Osteocyte (in vitro differentiated cells): ENCODE data around the gene PPP1R2. TPM values are rescaled to one million over a fixed set of nuclear protein-coding genes. Genes with fewer than 3 reads are reported as not detected.
"Not testable (repeated sequence)": the region's sequence is repeated elsewhere in the genome, so short reads cannot be mapped to it uniquely, and the experiment has no call there.

Source experiments
- DNase-seq: peaks from one replicate; pipeline ENCODE4 v3.0.0; 2021; ENCODE audit warnings: mixed read lengths; ENCODE audit not compliant: unreplicated experiment; ENCODE audit errors: extremely low spot score
- H3K27ac Mint-ChIP-seq: one replicate; pipeline ENCODE4 v1.8.0; 2021; ENCODE audit warnings: mild to moderate bottlenecking, mixed read lengths; ENCODE audit not compliant: unreplicated experiment
- H3K27me3 Mint-ChIP-seq: one replicate; pipeline ENCODE4 v1.8.0; 2021; ENCODE audit warnings: mixed read lengths; ENCODE audit not compliant: unreplicated experiment
- H3K36me3 Mint-ChIP-seq: one replicate; pipeline ENCODE4 v1.8.0; 2021; ENCODE audit warnings: mixed read lengths; ENCODE audit not compliant: unreplicated experiment
- H3K4me1 Mint-ChIP-seq: one replicate; pipeline ENCODE4 v1.8.0; 2021; ENCODE audit warnings: mixed read lengths; ENCODE audit not compliant: unreplicated experiment
- H3K4me3 Mint-ChIP-seq: one replicate; pipeline ENCODE4 v1.8.0; 2021; ENCODE audit warnings: mild to moderate bottlenecking, moderate library complexity, mixed read lengths; ENCODE audit not compliant: unreplicated experiment
- H3K9me3 Mint-ChIP-seq: one replicate; pipeline ENCODE4 v1.8.0; 2021; ENCODE audit warnings: mixed read lengths; ENCODE audit not compliant: unreplicated experiment
- total RNA-seq: library from RNA; stranded (reverse); gene quantifications from 2 replicates; pipeline ENCODE4 v1.2.1, GENCODE V29; 2021
- TF ChIP-seq, protein P1 (sequence below): fragments of 200-600 bp; sonication (generic); IDR thresholded peaks from 2 replicates; pipeline ENCODE4 v1.5.0; 2021; ENCODE audit warnings: antibody characterized with exemption, mild to moderate bottlenecking, moderate library complexity

PPP1R2 gene
- total RNA-seq, 1 donor from 2014 or later, result 42.2 TPM

DNA sequence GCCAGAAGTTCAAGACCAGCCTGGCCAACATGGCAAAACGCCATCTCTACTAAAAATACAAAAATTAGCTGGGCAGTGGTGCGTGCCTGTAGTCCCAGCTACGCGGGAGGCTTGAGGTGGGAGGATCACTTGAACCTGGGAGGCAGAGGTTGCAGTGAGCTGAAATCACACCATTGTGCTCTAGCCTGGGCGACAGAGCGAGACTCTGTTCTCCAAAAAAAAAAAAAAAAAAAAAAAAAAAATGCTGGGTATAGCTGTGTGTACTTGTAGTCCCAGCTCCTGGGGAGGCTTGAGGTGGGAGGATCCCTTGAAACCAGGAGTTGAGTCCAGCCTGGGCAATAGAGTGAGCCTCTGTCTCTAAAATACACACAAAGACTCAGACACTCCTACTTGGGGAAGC, 32.0 kb downstream of the PPP1R2 start:
- Mint-ChIP-seq H3K9me3 (no peaks in the 10 kb centered on the region), H3K36me3 (peaks cover 20% of the 10 kb centered on the region), H3K4me1 (no peaks in the 10 kb centered on the region), H3K4me3 (no peak overlapping the region), H3K27me3 (no peaks in the 10 kb centered on the region), H3K27ac (no peak overlapping the region)
- no peak for DNase-seq
- TF ChIP-seq, protein P1, sequence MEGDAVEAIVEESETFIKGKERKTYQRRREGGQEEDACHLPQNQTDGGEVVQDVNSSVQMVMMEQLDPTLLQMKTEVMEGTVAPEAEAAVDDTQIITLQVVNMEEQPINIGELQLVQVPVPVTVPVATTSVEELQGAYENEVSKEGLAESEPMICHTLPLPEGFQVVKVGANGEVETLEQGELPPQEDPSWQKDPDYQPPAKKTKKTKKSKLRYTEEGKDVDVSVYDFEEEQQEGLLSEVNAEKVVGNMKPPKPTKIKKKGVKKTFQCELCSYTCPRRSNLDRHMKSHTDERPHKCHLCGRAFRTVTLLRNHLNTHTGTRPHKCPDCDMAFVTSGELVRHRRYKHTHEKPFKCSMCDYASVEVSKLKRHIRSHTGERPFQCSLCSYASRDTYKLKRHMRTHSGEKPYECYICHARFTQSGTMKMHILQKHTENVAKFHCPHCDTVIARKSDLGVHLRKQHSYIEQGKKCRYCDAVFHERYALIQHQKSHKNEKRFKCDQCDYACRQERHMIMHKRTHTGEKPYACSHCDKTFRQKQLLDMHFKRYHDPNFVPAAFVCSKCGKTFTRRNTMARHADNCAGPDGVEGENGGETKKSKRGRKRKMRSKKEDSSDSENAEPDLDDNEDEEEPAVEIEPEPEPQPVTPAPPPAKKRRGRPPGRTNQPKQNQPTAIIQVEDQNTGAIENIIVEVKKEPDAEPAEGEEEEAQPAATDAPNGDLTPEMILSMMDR, result no peak

DNA sequence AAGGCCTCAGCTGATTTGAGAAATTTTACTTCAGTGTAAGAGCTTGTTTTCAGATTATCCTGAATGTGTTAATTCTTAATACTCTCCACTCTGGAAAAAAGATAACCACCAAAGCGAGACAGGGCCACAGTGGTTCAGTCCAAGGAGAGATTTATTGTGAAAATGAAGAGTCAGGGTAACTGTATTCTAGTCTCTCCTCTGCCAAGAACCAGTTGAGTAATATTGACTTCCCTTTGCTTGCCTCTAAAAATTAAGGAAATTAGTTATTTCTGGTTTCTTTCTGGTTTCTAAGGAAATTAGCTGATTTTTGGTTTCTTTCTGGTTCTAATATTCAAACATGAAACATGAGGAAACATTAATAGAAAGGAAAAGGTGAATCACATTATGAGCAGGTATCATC, 34.9 kb downstream of the PPP1R2 start:
- no peak for DNase-seq
- H3K9me3 Mint-ChIP-seq, result no peaks in the 10 kb centered on the region
- no peak overlapping the region for H3K27ac Mint-ChIP-seq
- TF ChIP-seq, protein P1, result no peak
- H3K27me3 Mint-ChIP-seq, result no peaks in the 10 kb centered on the region
- H3K4me1 Mint-ChIP-seq, result no peaks in the 10 kb centered on the region
- peaks cover 3% of the 10 kb centered on the region for H3K36me3 Mint-ChIP-seq
- no peak overlapping the region for H3K4me3 Mint-ChIP-seq

DNA sequence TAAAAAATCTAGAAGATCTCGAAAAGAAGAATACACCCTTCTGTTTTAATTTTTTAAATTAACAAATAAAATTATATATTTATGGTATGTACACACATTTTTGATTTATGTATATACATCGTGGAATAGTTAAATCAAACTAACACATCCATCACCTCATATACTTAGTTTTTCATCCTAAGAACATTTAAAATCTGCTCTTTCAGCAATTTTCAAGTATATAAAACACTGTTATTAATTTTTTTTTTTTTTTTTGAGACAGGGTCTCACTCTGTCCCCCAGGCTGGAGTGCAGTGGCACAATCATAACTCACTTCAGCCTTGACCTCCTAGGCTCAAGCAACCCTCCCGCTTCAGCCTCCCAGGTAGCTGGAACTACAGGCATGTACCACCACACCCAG, 67.5 kb downstream of the PPP1R2 start:
- TF ChIP-seq, protein P1, result no peak
- no peaks in the 10 kb centered on the region for H3K4me1 Mint-ChIP-seq
- no peak overlapping the region for H3K27ac Mint-ChIP-seq
- DNase-seq, result no peak
- peaks cover 43% of the 10 kb centered on the region for H3K27me3 Mint-ChIP-seq
- H3K36me3 Mint-ChIP-seq, result no peaks in the 10 kb centered on the region
- H3K9me3 Mint-ChIP-seq, result no peaks in the 10 kb centered on the region
- H3K4me3 Mint-ChIP-seq, result no peak overlapping the region

DNA sequence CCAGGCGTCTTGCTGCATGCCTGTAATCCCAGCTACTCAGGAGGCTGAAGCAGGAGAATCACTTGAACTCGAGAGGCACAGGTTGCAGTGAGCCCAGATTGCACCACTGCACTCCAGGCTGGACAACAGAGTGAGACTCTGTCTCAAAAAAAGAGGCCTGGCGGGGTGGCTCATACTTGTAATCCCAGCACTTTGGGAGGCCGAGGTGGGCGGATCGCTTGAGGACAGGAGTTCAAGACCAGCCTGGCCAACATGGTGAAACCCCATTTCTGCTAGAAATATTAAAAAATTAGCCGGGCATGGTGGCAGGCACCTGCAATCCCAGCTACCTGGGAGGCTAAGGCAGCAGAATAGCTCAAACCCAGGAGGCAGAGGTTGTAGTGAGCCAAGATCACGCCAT, 68.0 kb downstream of the PPP1R2 start:
- DNase-seq, result peak; percentile 65
- not testable (repeated sequence) for H3K4me3 Mint-ChIP-seq, H3K36me3 Mint-ChIP-seq, H3K4me1 Mint-ChIP-seq, H3K9me3 Mint-ChIP-seq, H3K27ac Mint-ChIP-seq
- peaks cover 43% of the 10 kb centered on the region for H3K27me3 Mint-ChIP-seq

DNA sequence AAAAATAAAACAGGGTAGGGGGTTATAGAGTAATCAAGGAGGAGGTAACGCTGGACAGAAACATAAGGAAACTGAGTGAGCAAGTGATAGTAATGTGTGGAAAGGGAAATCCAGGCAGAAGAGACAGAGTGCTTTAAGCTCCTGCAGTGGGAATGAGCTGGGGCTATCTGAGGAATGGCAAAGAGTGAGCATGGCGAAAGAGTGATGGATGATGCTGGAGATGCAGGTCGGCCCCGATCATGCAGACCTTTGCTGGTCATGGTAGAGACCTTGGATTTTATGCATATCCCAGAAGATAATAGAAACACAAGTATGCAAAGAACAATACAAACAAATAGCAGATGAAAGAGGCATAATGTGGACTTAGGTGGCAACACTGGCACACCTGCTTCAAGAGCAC, 74.3 kb downstream of the PPP1R2 start:
- TF ChIP-seq, protein P1, result no peak
- no peak overlapping the region for H3K27ac Mint-ChIP-seq
- no peaks in the 10 kb centered on the region for H3K4me1 Mint-ChIP-seq
- H3K36me3 Mint-ChIP-seq, result no peaks in the 10 kb centered on the region
- H3K27me3 Mint-ChIP-seq, result peaks cover 26% of the 10 kb centered on the region
- no peak for DNase-seq
- H3K9me3 Mint-ChIP-seq, result no peaks in the 10 kb centered on the region
- no peak overlapping the region for H3K4me3 Mint-ChIP-seq

DNA sequence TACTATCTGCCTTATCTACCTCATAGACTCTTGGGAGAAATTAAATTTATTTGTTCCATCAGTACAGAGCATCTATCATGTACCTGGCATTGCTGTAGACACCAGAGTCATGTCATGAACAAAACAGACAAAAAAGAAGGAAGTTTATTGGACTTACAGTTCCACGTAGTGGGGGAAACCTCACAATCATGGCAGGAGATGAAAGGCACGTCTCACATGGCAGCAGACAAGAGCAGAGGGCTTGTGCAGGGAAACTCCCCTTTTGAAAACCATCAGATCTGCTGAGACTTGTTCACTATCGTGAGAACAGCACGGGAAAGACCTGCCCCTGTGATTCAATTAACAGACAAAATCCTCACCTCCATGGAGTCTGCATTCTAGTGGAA, 74.7 kb downstream of the PPP1R2 start:
- Mint-ChIP-seq H3K27ac (no peak overlapping the region), H3K36me3 (no peaks in the 10 kb centered on the region), H3K27me3 (peaks cover 24% of the 10 kb centered on the region)

More for the DNA sequence above, 74.7 kb downstream of the PPP1R2 start:
- TF ChIP-seq, protein P1, result no peak
- Mint-ChIP-seq H3K9me3 (no peaks in the 10 kb centered on the region), H3K4me1 (no peaks in the 10 kb centered on the region), H3K4me3 (no peak overlapping the region)
- DNase-seq, result no peak
